ENCODE results near the gene JUND.

GRCh38 chr19:18234194-18234593 lies 47.2 kb downstream of the JUND start:
- TF ChIP-seq, protein P1, sequence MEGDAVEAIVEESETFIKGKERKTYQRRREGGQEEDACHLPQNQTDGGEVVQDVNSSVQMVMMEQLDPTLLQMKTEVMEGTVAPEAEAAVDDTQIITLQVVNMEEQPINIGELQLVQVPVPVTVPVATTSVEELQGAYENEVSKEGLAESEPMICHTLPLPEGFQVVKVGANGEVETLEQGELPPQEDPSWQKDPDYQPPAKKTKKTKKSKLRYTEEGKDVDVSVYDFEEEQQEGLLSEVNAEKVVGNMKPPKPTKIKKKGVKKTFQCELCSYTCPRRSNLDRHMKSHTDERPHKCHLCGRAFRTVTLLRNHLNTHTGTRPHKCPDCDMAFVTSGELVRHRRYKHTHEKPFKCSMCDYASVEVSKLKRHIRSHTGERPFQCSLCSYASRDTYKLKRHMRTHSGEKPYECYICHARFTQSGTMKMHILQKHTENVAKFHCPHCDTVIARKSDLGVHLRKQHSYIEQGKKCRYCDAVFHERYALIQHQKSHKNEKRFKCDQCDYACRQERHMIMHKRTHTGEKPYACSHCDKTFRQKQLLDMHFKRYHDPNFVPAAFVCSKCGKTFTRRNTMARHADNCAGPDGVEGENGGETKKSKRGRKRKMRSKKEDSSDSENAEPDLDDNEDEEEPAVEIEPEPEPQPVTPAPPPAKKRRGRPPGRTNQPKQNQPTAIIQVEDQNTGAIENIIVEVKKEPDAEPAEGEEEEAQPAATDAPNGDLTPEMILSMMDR (IDR thresholded peaks at IDR 0.05; ENCODE audit: insufficient read depth, low read length, poor library complexity, severe bottlenecking): no peak
- no peak for TF ChIP-seq EZH2phosphoT487 (conservative IDR thresholded peaks at IDR 0.05; ENCODE audit: low read length)

Data from SU-DHL-6 (cell line).